UCSD-AML1 (cell line): ENCODE results near the gene METTL21A.

ENCODE experiments used
- DNase-seq: peaks from one replicate; lab custom pipeline; 2025; ENCODE audit not compliant: unreplicated experiment; lab: John Stamatoyannopoulos, UW

Gene METTL21A

GRCh38 chr2:207624185-207625013 lies 795 bp downstream of the METTL21A start:
- peak; percentile 79 for DNase-seq

GRCh38 chr2:207621501-207622039 lies 3.6 kb downstream of the METTL21A start:
- DNase-seq, result no peak

GRCh38 chr2:207619764-207620203 lies 5.4 kb downstream of the METTL21A start:
- DNase-seq, result no peak

- no peak for DNase-seq
These were observed 8.1 kb downstream of the METTL21A start for GRCh38 chr2:207617011-207617671.

GRCh38 chr2:207616185-207616584 lies 9.0 kb downstream of the METTL21A start:
- no peak for DNase-seq

GRCh38 chr2:207614824-207615223 lies 10.4 kb downstream of the METTL21A start:
- DNase-seq, result no peak

- no peak for DNase-seq
These were observed 12.5 kb downstream of the METTL21A start for GRCh38 chr2:207612714-207613113.

GRCh38 chr2:207606829-207607228 lies 18.4 kb downstream of the METTL21A start:
- DNase-seq, result no peak

- DNase-seq, result no peak
These were observed 18.8 kb downstream of the METTL21A start for GRCh38 chr2:207606399-207606798.

GRCh38 chr2:207603486-207603885 lies 21.7 kb downstream of the METTL21A start:
- no peak for DNase-seq

GRCh38 chr2:207601774-207602173 lies 23.4 kb downstream of the METTL21A start:
- no peak for DNase-seq

GRCh38 chr2:207600231-207600630 lies 25.0 kb downstream of the METTL21A start:
- no peak for DNase-seq

GRCh38 chr2:207599636-207600035 lies 25.6 kb downstream of the METTL21A start:
- no peak for DNase-seq

GRCh38 chr2:207594731-207595130 lies 30.5 kb downstream of the METTL21A start:
- no peak for DNase-seq

- no peak for DNase-seq
These were observed 30.9 kb downstream of the METTL21A start for GRCh38 chr2:207594264-207594663.

- DNase-seq, result no peak
These were observed 31.9 kb downstream of the METTL21A start for GRCh38 chr2:207593277-207593676.

GRCh38 chr2:207589143-207589542 lies 36.1 kb downstream of the METTL21A start:
- no peak for DNase-seq

- DNase-seq, result no peak
These were observed 37.9 kb downstream of the METTL21A start for GRCh38 chr2:207587305-207587704.

- no peak for DNase-seq
These were observed 40.2 kb downstream of the METTL21A start for GRCh38 chr2:207584952-207585351.

- no peak for DNase-seq
These were observed 53.8 kb downstream of the METTL21A start for GRCh38 chr2:207571370-207571769.

- DNase-seq, result no peak
These were observed 57.5 kb downstream of the METTL21A start for GRCh38 chr2:207567671-207568070.
